ENCODE results near the gene MAGI2. TPM values are rescaled to one million over a fixed set of nuclear protein-coding genes. Genes with fewer than 3 reads are reported as not detected.

MAGI2 gene
- total RNA-seq, 2 donors from 2014 or later, result 0.05 to 0.09 TPM

- no peak for ATAC-seq (replicated peaks)
- Mint-ChIP-seq H3K27me3 (peaks cover 7% of the 10 kb centered on the region), H3K4me3 (no peak overlapping the region), H3K27ac (no peak overlapping the region), H3K4me1 (no peaks in the 10 kb centered on the region), H3K36me3 (ENCODE audit: low read depth) (no peaks in the 10 kb centered on the region), H3K9me3 (no peaks in the 10 kb centered on the region)
Measured at GRCh38 chr7:78398576-78398975, 1054.9 kb downstream of the MAGI2 start.

GRCh38 chr7:78398081-78398480, 1055.4 kb downstream of the MAGI2 start:
- no peak overlapping the region for H3K4me3 Mint-ChIP-seq
- H3K9me3 Mint-ChIP-seq, result no peaks in the 10 kb centered on the region
- no peak for ATAC-seq (replicated peaks)
- no peak overlapping the region for H3K27ac Mint-ChIP-seq
- H3K4me1 Mint-ChIP-seq, result no peaks in the 10 kb centered on the region
- no peaks in the 10 kb centered on the region for H3K36me3 Mint-ChIP-seq (ENCODE audit: low read depth)
- H3K27me3 Mint-ChIP-seq, result peaks cover 7% of the 10 kb centered on the region

DNA sequence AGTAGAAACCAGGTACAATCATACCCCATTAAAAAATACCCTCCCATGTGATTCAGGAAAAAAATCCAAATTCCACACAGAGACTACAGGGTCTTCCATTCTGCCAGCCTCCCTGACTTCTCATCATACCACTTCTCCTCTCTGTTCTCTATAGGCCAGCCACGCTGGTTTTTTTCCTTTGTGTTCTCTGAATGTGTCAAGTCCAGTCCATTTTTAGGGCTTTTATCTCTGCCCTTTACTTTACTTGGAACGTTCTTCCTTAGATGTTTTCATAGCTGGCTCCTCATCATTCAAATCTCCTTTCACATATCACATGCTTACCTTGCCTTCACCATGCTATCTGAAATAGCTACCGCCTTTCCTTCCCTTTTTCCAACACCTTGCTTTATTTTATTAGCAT, 1057.3 kb downstream of the MAGI2 start:
- ATAC-seq (replicated peaks), result no peak
- Mint-ChIP-seq H3K4me3 (no peak overlapping the region), H3K27me3 (peaks cover 7% of the 10 kb centered on the region), H3K4me1 (no peaks in the 10 kb centered on the region), H3K27ac (no peak overlapping the region), H3K36me3 (ENCODE audit: low read depth) (no peaks in the 10 kb centered on the region), H3K9me3 (no peaks in the 10 kb centered on the region)

DNA sequence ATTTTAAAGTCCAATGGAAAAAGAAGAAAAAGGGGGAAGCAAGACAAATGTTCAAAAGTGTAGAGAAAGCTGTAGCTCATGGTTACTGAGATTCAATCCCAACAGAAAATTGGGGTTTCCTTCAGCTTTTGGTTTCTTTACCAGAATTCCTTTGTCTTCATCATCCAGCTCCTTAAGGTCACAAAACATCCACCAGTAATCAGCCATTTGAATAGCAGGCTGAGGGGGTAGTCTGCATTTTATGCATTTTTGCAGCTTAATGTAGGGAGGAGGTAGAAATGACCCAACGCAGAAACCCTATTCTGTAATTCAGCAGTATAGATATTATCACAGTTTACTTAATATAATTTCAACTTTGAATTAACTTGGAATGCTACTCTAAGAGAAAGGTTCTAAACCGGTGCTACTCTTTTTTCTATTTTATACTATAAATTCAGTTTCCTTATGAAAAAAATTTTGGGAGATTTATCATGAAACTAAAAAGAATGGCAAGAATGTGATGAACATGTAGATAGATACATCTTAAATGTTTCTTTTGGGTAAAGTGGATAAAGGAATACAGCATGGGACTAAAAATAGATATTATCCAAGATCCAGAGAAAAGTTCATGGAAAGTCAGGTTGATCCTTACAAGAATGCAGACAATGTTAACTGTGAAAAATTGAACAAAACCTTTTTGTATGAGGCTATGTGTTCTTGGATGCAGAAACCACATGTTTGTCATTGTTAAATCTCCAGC, 1058.0 kb downstream of the MAGI2 start:
- no peaks in the 10 kb centered on the region for H3K4me1 Mint-ChIP-seq
- no peak overlapping the region for H3K4me3 Mint-ChIP-seq
- no peak overlapping the region for H3K27ac Mint-ChIP-seq
- H3K27me3 Mint-ChIP-seq, result peaks cover 7% of the 10 kb centered on the region
- no peaks in the 10 kb centered on the region for H3K36me3 Mint-ChIP-seq (ENCODE audit: low read depth)
- ATAC-seq (replicated peaks), result no peak
- no peaks in the 10 kb centered on the region for H3K9me3 Mint-ChIP-seq

- H3K4me1 Mint-ChIP-seq, result no peaks in the 10 kb centered on the region
- no peak overlapping the region for H3K27ac Mint-ChIP-seq
- no peaks in the 10 kb centered on the region for H3K36me3 Mint-ChIP-seq (ENCODE audit: low read depth)
Measured at GRCh38 chr7:78389022-78389421, 1064.4 kb downstream of the MAGI2 start.

GRCh38 chr7:78386520-78386919, 1066.9 kb downstream of the MAGI2 start:
- no peaks in the 10 kb centered on the region for H3K27me3 Mint-ChIP-seq
- no peak for ATAC-seq (replicated peaks)
- H3K4me3 Mint-ChIP-seq, result no peak overlapping the region
- H3K27ac Mint-ChIP-seq, result no peak overlapping the region
- no peaks in the 10 kb centered on the region for H3K9me3 Mint-ChIP-seq
- H3K36me3 Mint-ChIP-seq (ENCODE audit: low read depth), result no peaks in the 10 kb centered on the region
- H3K4me1 Mint-ChIP-seq, result no peaks in the 10 kb centered on the region

More at GRCh38 chr7:78389022-78389421, 1064.4 kb downstream of the MAGI2 start:
- no peaks in the 10 kb centered on the region for H3K9me3 Mint-ChIP-seq
- H3K4me3 Mint-ChIP-seq, result no peak overlapping the region
- H3K27me3 Mint-ChIP-seq, result no peaks in the 10 kb centered on the region
- ATAC-seq (replicated peaks), result no peak

- no peaks in the 10 kb centered on the region for H3K27me3 Mint-ChIP-seq
- H3K4me3 Mint-ChIP-seq, result no peak overlapping the region
- no peak for ATAC-seq (replicated peaks)
- H3K4me1 Mint-ChIP-seq, result no peaks in the 10 kb centered on the region
- no peak overlapping the region for H3K27ac Mint-ChIP-seq
- no peaks in the 10 kb centered on the region for H3K36me3 Mint-ChIP-seq (ENCODE audit: low read depth)
- peaks cover 3% of the 10 kb centered on the region for H3K9me3 Mint-ChIP-seq
Measured at GRCh38 chr7:78383096-78383880, 1070.2 kb downstream of the MAGI2 start.

DNA sequence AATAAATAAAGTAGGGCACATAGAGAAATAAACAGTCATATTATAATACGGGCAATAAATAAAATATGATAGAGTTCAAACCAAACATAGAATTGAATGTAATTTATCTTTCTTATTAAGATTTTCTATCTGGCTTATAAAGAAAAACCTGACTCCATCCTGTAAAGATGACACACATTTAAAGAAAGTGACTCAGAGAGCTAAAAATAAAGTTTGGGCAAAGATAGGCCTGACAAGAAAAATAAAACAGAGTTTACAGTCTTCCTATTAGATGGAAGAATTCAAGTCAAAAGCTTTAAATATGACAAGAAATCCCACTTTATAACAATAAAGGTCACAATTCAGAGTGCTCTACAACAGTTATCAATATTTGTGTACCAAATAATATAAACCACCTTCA, 1074.3 kb downstream of the MAGI2 start:
- Mint-ChIP-seq H3K4me3 (no peak overlapping the region), H3K27me3 (no peaks in the 10 kb centered on the region), H3K27ac (no peak overlapping the region), H3K9me3 (peaks cover 3% of the 10 kb centered on the region), H3K4me1 (no peaks in the 10 kb centered on the region), H3K36me3 (ENCODE audit: low read depth) (no peaks in the 10 kb centered on the region)
- ATAC-seq (replicated peaks), result no peak

DNA sequence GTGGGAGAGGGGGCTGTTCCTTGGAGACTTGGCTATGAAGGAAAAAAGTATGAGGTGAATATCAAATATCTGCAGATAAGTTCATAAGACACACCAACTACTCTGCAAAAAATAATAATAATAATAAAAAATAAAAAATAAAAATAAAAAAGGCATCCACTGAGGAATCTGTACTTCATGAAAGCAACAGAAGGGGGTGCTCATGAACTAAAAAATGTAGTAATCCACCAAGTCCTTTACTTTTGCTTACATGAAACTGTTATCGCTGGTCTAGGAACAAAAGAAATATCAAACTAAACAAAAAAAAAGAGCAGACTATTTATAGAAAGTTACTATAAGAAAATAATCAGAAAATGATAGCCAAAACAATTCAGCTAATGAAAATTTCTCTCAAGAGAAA, 1075.9 kb downstream of the MAGI2 start:
- no peaks in the 10 kb centered on the region for H3K36me3 Mint-ChIP-seq (ENCODE audit: low read depth)
- H3K4me3 Mint-ChIP-seq, result no peak overlapping the region
- no peak for ATAC-seq (replicated peaks)
- no peak overlapping the region for H3K27ac Mint-ChIP-seq
- H3K4me1 Mint-ChIP-seq, result no peaks in the 10 kb centered on the region
- no peaks in the 10 kb centered on the region for H3K27me3 Mint-ChIP-seq
- H3K9me3 Mint-ChIP-seq, result peaks cover 3% of the 10 kb centered on the region

- Mint-ChIP-seq H3K9me3 (no peaks in the 10 kb centered on the region), H3K27ac (no peak overlapping the region), H3K36me3 (ENCODE audit: low read depth) (no peaks in the 10 kb centered on the region), H3K4me1 (no peaks in the 10 kb centered on the region), H3K4me3 (no peak overlapping the region), H3K27me3 (no peaks in the 10 kb centered on the region)
- ATAC-seq (replicated peaks), result no peak
Measured at GRCh38 chr7:78370936-78371335, 1082.5 kb downstream of the MAGI2 start.

GRCh38 chr7:78368771-78369170, 1084.7 kb downstream of the MAGI2 start:
- no peaks in the 10 kb centered on the region for H3K27me3 Mint-ChIP-seq
- ATAC-seq (replicated peaks), result no peak
- no peaks in the 10 kb centered on the region for H3K36me3 Mint-ChIP-seq (ENCODE audit: low read depth)
- no peak overlapping the region for H3K27ac Mint-ChIP-seq
- no peak overlapping the region for H3K4me3 Mint-ChIP-seq
- H3K4me1 Mint-ChIP-seq, result no peaks in the 10 kb centered on the region
- H3K9me3 Mint-ChIP-seq, result no peaks in the 10 kb centered on the region

DNA sequence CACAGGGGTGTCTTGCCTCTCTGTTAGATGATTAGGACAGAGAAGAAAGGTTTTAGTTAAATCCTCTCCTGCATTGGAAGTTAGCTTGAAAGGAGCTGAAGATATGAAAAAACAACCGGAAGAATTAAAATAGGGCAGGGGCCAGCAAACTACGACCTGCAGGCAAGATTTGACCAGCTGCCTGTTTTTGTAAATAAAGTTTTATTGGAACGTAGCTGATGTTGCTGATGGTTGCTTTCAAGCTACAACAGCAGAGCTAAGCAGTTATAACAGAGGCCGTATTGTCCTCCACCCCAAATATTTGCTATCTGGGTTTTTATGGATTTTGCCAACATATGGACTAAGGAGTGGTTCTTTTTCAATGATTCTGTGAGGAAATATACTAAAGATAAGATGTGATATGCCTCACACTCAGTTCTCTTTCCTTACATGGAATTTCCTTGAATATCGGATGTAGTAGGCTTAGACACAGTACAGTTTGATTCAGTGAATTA, 1086.1 kb downstream of the MAGI2 start:
- no peak for ATAC-seq (replicated peaks)
- Mint-ChIP-seq H3K4me3 (no peak overlapping the region), H3K36me3 (ENCODE audit: low read depth) (no peaks in the 10 kb centered on the region), H3K27me3 (no peaks in the 10 kb centered on the region), H3K4me1 (no peaks in the 10 kb centered on the region), H3K27ac (no peak overlapping the region), H3K9me3 (no peaks in the 10 kb centered on the region)

DNA sequence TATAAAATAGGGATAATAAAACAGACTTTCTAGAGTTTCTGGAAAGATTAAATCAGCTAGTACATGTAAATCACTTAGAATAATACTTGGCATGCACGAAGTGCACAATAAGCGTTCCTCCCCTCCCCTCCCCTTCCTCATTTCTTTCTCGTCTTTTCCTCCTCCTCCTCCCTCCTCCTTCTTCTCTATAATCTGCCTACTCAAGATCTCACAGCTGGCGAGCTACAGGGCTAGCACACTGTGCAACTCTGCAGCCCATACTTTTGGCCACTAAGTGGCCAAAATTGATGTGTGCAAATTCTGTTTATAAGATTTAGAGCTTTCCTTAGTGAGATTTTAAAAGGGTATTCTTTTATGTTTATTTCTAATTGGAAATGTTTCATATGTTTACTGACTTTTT, 1089.6 kb downstream of the MAGI2 start:
- no peak for ATAC-seq (replicated peaks)
- Mint-ChIP-seq H3K9me3 (no peaks in the 10 kb centered on the region), H3K4me1 (no peaks in the 10 kb centered on the region), H3K27ac (no peak overlapping the region), H3K27me3 (no peaks in the 10 kb centered on the region), H3K4me3 (no peak overlapping the region), H3K36me3 (ENCODE audit: low read depth) (no peaks in the 10 kb centered on the region)

DNA sequence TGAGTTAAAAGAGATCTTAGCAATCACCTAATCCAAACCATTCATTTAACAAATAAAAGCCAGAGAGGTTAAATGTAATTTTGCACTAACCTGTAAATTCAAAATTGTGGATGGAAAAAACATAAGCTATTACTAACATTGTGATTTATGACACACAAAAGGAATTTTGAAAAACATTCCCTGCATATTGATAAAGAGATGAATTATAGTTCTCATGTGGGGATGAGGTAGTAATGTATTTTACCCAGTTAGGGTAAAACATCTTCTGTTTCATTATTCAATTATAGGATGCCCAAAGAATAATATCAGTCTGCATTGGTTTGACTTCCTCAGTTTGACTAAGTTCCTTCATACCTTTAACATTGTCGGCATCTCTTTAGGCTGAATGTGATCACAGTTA, 1093.6 kb downstream of the MAGI2 start:
- no peaks in the 10 kb centered on the region for H3K9me3 Mint-ChIP-seq
- H3K36me3 Mint-ChIP-seq (ENCODE audit: low read depth), result no peaks in the 10 kb centered on the region
- H3K27me3 Mint-ChIP-seq, result no peaks in the 10 kb centered on the region
- no peaks in the 10 kb centered on the region for H3K4me1 Mint-ChIP-seq
- no peak for ATAC-seq (replicated peaks)
- no peak overlapping the region for H3K4me3 Mint-ChIP-seq
- H3K27ac Mint-ChIP-seq, result no peak overlapping the region

GRCh38 chr7:78357709-78358108, 1095.8 kb downstream of the MAGI2 start:
- no peaks in the 10 kb centered on the region for H3K27me3 Mint-ChIP-seq
- H3K4me3 Mint-ChIP-seq, result no peak overlapping the region
- H3K4me1 Mint-ChIP-seq, result no peaks in the 10 kb centered on the region
- H3K9me3 Mint-ChIP-seq, result no peaks in the 10 kb centered on the region
- no peaks in the 10 kb centered on the region for H3K36me3 Mint-ChIP-seq (ENCODE audit: low read depth)
- no peak overlapping the region for H3K27ac Mint-ChIP-seq
- ATAC-seq (replicated peaks), result no peak

All from activated T-helper 17 cell treated with anti-CD3 and anti-CD28 coated beads, Interleukin-2, amount 50 U/mL, for 72 hours (primary cell).